Psoas muscle (tissue), 8 donors: Measurements from ENCODE around the gene CFAP20. TPM values are rescaled to one million over a fixed set of nuclear protein-coding genes. Genes with fewer than 3 reads are reported as not detected.
"Not testable (repeated sequence)": the region's sequence is repeated elsewhere in the genome, so short reads cannot be mapped to it uniquely, and the experiment has no call there.

Experiments used
- ATAC-seq, 4 donors: fragments of 200-7000 bp; cut with Tn5 transposase; one replicate each; pipeline ENCODE4 v1.9.1; 2020; ENCODE audit warnings: moderate library complexity in 3 of 4, mild to moderate bottlenecking in 2 of 4
- DNase-seq, 2 donors: peaks; one replicate each; pipeline ENCODE4 v3.0.0-alpha.2; 2020
- H3K27ac ChIP-seq: fragments of 200-600 bp; one replicate; pipeline ENCODE4 v1.8.0; 2022
- H3K27me3 ChIP-seq, 3 donors: fragments of 200-600 bp in 1 of 3; one replicate each; pipeline versions ENCODE4 v1.6.1 to v1.8.0; 2013 to 2022; ENCODE audit warnings: low read length in 2 of 3, mild to moderate bottlenecking in 2 of 3, moderate library complexity in 1 of 3; ENCODE audit not compliant: insufficient read depth in 3 of 3
- H3K36me3 ChIP-seq, 2 donors: fragments of 200-600 bp in 1 of 2; one replicate each; pipeline versions ENCODE4 v1.6.1 to v1.8.0; 2013 to 2022; ENCODE audit warnings: low read depth in 1 of 2, mild to moderate bottlenecking in 1 of 2, moderate library complexity in 1 of 2; ENCODE audit not compliant: insufficient read depth in 1 of 2
- H3K4me1 ChIP-seq: fragments of 200-600 bp; one replicate; pipeline ENCODE4 v1.8.0; 2022
- H3K4me3 ChIP-seq: fragments of 200-600 bp; one replicate; pipeline ENCODE4 v1.8.0; 2022; ENCODE audit warnings: mild to moderate bottlenecking
- H3K9me3 ChIP-seq: fragments of 200-600 bp; one replicate; pipeline ENCODE4 v1.8.0; 2022
- CTCF ChIP-seq: fragments of 200-600 bp; IDR thresholded peaks from one replicate; pipeline ENCODE4 v1.8.0; 2022; ENCODE audit warnings: antibody characterized with exemption
- WGBS, 3 donors: extraction: QIAGEN DNeasy Blood & Tissue Kit; methylation state at CpG; one replicate each; pipeline versions ENCODE4 v1.1.6 to v1.1.7; 2013; 5-methylcytosine and 5-hydroxymethylcytosine counted together
- intact Hi-C, 2 donors: fragments of 100-400 bp; cut with DNase I; formaldehyde crosslinking; loops; one replicate each; pipeline versions ENCODE4 v1.11.0 to v1.14.2; 2022
- polyA plus RNA-seq, 3 donors: library from polyadenylated mRNA; stranded (reverse); fragments of 200-250 nt; gene quantifications; one replicate each; pipeline ENCODE4 v1.2.3, GENCODE V29; 2013
- total RNA-seq, 4 donors: library from RNA; stranded (reverse); fragmentation: NEBNext Ultra II Directional in 2 of 4; extraction: Animal tissue kit (Norgen Biotek cat#: 25700) in 2 of 4; gene quantifications; one replicate each; pipeline versions ENCODE4 v1.2.1 to v1.2.4, GENCODE V29; 2021 to 2023
- donor health status: healthy with polysubstance abuse.
- donor health status: DM: no; HTN: no; CAD: no; lungs with moderate emphysema.
- donor health status: Bipolar disorder and iron deficiency.
- donor health status: healthy.
- donor health status: DM: yes; HTN: yes; CAD: no.
- donor health status: DM: no; HTN: no; CAD: no.
- donor health status: DM: no; HTN: no; CAD: no.
- donor health status: DM: yes; HTN: yes; CAD: no.

The CFAP20 gene
- total and polyA plus RNA-seq, 7 donors, result 5.6 to 22.0 (median 9.4) TPM

- no peak for TF ChIP-seq CTCF
- Histone ChIP-seq H3K9me3 (no peaks in the 10 kb centered on the region), H3K4me3 (no peak overlapping the region), H3K27me3 (no peaks in the 10 kb centered on the region), H3K27ac (no peak overlapping the region), H3K36me3 (no peaks in the 10 kb centered on the region), H3K4me1 (no peaks in the 10 kb centered on the region)
- 76 to 77% (median 76%) methylated on average over 13 to 15 of the region's 15 CpGs for WGBS, 3 donors
- intact Hi-C loops, result no loop called here
- DNase-seq (no peak), ATAC-seq (no peak)
Observed at GRCh38 chr16:58094791-58095574, 34.2 kb downstream of the CFAP20 start.

- DNase-seq (no peak), ATAC-seq (no peak)
- Histone ChIP-seq H3K36me3 (no peaks in the 10 kb centered on the region), H3K27ac (no peak overlapping the region), H3K9me3 (no peaks in the 10 kb centered on the region), H3K4me1 (no peaks in the 10 kb centered on the region), H3K4me3 (no peak overlapping the region), H3K27me3 (no peaks in the 10 kb centered on the region)
- TF ChIP-seq CTCF, result no peak
- 79 to 82% (median 79%) methylated on average over 5 of the region's 5 CpGs for WGBS, 3 donors
- intact Hi-C loops, result no loop called here
Observed at GRCh38 chr16:58094026-58094425, 35.2 kb downstream of the CFAP20 start.

GRCh38 chr16:58090396-58090795, 38.8 kb downstream of the CFAP20 start:
- ATAC-seq, H3K4me3 ChIP-seq, H3K9me3 ChIP-seq, H3K27ac ChIP-seq, DNase-seq, H3K27me3 ChIP-seq, H3K4me1 ChIP-seq, intact Hi-C loops, H3K36me3 ChIP-seq: not testable (repeated sequence)
- WGBS, 3 donors, result 96 to 100% (median 98%) methylated on average over 3 of the region's 3 CpGs

GRCh38 chr16:58088091-58088490, 41.1 kb downstream of the CFAP20 start:
- Histone ChIP-seq H3K27me3 (no peaks in the 10 kb centered on the region), H3K36me3 (no peaks in the 10 kb centered on the region), H3K4me3 (no peak overlapping the region), H3K9me3 (no peaks in the 10 kb centered on the region), H3K4me1 (no peaks in the 10 kb centered on the region), H3K27ac (no peak overlapping the region)
- ATAC-seq (no peak), DNase-seq (no peak)
- WGBS, 3 donors, result 15 to 16% (median 16%) methylated on average over 7 to 9 of the region's 9 CpGs
- intact Hi-C loops, result no loop called here
- no peak for TF ChIP-seq CTCF

GRCh38 chr16:58087209-58087913, 41.8 kb downstream of the CFAP20 start:
- H3K36me3 ChIP-seq, result no peaks in the 10 kb centered on the region
- intact Hi-C loops, result no loop called here
- no peaks in the 10 kb centered on the region for H3K27me3 ChIP-seq
- H3K4me1 ChIP-seq, result no peaks in the 10 kb centered on the region
- DNase-seq, result no peak
- no peak for ATAC-seq
- no peaks in the 10 kb centered on the region for H3K9me3 ChIP-seq
- WGBS, 3 donors, result 87 to 91% (median 89%) methylated on average over 23 of the region's 23 CpGs
- H3K4me3 ChIP-seq, result no peak overlapping the region
- TF ChIP-seq CTCF, result no peak
- no peak overlapping the region for H3K27ac ChIP-seq
